ENCODE measurements around the gene SOWAHC. TPM values are rescaled to one million over a fixed set of nuclear protein-coding genes. Genes with fewer than 3 reads are reported as not detected.

SOWAHC gene
- total and polyA plus RNA-seq, 2 of the 13 experiments (the other 11 are each of a cell fraction or from before 2014, with no cell fraction given) = 21.2 to 22.5 TPM

DNA sequence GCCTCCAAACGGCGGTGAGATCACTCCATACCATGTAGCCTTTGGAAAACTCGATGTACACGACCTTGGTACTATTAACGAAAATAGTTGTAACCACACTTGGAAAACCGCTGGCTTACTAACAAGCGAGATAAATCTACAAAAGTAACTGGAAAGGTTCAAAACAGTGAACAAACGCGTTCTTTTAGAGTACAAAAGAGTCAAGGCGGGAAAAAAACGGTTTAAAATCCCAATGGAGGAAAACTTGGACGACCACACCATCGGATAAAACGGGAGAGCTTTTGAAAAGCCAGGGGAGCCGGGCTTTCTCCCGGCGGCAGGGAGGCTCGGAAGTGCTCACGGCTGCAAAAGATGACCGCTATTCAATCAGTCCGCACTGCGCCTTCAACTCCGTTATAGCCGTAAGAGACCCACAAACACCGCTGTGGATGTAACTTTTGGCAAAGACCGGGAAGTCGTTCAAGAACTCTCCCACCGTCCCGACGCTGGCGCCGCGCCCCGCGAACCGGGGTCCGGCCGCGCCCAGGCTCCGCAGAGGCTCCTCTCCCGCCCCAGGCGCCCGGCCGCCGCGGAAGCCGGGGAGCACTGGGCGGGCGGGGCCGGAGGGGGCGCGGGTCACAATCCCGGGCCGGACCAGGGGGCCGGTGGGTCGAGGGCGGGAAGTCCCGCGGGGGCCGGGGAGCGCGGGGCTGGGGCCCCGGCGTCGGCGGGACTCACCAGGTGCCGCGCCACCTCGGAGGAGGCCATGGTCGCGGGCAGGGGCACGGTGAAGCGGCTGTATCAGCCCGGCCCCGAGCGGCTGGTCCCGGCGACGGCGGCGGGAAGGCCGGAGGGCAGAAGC lies 863 bp upstream of the SOWAHC start (continued):
- TF ChIP-seq NFE2L2 (IDR thresholded peaks at IDR 0.05; ENCODE audit: low read length) = no peak
- TF ChIP-seq ARNTL (CRISPR knock-in tag; IDR thresholded peaks at IDR 0.05) = no peak
- TF ChIP-seq ELF4 (CRISPR knock-in tag; IDR thresholded peaks at IDR 0.05; ENCODE audit: borderline replicate concordance) = no peak
- TF ChIP-seq, protein P1, sequence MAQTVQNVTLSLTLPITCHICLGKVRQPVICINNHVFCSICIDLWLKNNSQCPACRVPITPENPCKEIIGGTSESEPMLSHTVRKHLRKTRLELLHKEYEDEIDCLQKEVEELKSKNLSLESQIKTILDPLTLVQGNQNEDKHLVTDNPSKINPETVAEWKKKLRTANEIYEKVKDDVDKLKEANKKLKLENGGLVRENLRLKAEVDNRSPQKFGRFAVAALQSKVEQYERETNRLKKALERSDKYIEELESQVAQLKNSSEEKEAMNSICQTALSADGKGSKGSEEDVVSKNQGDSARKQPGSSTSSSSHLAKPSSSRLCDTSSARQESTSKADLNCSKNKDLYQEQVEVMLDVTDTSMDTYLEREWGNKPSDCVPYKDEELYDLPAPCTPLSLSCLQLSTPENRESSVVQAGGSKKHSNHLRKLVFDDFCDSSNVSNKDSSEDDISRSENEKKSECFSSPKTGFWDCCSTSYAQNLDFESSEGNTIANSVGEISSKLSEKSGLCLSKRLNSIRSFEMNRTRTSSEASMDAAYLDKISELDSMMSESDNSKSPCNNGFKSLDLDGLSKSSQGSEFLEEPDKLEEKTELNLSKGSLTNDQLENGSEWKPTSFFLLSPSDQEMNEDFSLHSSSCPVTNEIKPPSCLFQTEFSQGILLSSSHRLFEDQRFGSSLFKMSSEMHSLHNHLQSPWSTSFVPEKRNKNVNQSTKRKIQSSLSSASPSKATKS (CRISPR knock-in tag; IDR thresholded peaks at IDR 0.05) = no peak
- TF ChIP-seq ZFP1 (CRISPR knock-in tag; IDR thresholded peaks at IDR 0.05) = 0 out of 2 replicates have a peak, but pooled peaks have one; percentile 17
- TF ChIP-seq ZNF724P (CRISPR knock-in tag; IDR thresholded peaks at IDR 0.05; ENCODE audit: borderline replicate concordance) = 0 out of 2 replicates have a peak, but pooled peaks have one; percentile 1
- TF ChIP-seq ZNF44 (CRISPR knock-in tag; IDR thresholded peaks at IDR 0.05) = 0 out of 2 replicates have a peak, but pooled peaks have one; percentile 24
- TF ChIP-seq ISL2 (CRISPR knock-in tag; IDR thresholded peaks at IDR 0.05) = no peak
- TF ChIP-seq, protein P2, sequence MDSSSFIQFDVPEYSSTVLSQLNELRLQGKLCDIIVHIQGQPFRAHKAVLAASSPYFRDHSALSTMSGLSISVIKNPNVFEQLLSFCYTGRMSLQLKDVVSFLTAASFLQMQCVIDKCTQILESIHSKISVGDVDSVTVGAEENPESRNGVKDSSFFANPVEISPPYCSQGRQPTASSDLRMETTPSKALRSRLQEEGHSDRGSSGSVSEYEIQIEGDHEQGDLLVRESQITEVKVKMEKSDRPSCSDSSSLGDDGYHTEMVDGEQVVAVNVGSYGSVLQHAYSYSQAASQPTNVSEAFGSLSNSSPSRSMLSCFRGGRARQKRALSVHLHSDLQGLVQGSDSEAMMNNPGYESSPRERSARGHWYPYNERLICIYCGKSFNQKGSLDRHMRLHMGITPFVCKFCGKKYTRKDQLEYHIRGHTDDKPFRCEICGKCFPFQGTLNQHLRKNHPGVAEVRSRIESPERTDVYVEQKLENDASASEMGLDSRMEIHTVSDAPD (CRISPR knock-in tag; IDR thresholded peaks at IDR 0.05) = 0 out of 2 replicates have a peak, but pooled peaks have one; percentile 33
- TF ChIP-seq, protein P3, sequence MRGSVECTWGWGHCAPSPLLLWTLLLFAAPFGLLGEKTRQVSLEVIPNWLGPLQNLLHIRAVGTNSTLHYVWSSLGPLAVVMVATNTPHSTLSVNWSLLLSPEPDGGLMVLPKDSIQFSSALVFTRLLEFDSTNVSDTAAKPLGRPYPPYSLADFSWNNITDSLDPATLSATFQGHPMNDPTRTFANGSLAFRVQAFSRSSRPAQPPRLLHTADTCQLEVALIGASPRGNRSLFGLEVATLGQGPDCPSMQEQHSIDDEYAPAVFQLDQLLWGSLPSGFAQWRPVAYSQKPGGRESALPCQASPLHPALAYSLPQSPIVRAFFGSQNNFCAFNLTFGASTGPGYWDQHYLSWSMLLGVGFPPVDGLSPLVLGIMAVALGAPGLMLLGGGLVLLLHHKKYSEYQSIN (CRISPR knock-in tag; IDR thresholded peaks at IDR 0.05; ENCODE audit: borderline replicate concordance) = no peak; the same call in 1 of the 2 replicates
- TF ChIP-seq, protein P4, sequence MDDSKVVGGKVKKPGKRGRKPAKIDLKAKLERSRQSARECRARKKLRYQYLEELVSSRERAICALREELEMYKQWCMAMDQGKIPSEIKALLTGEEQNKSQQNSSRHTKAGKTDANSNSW (CRISPR knock-in tag; IDR thresholded peaks at IDR 0.05; ENCODE audit: borderline replicate concordance) = no peak
- peak; percentile 60; the same call in 1 of the 2 replicates for TF ChIP-seq ZNF737 (CRISPR knock-in tag; IDR thresholded peaks at IDR 0.05; ENCODE audit: borderline replicate concordance)
- no peak; the same call in 1 of the 2 replicates for TF ChIP-seq ZNF564 (CRISPR knock-in tag; IDR thresholded peaks at IDR 0.05)
- TF ChIP-seq, protein P5, sequence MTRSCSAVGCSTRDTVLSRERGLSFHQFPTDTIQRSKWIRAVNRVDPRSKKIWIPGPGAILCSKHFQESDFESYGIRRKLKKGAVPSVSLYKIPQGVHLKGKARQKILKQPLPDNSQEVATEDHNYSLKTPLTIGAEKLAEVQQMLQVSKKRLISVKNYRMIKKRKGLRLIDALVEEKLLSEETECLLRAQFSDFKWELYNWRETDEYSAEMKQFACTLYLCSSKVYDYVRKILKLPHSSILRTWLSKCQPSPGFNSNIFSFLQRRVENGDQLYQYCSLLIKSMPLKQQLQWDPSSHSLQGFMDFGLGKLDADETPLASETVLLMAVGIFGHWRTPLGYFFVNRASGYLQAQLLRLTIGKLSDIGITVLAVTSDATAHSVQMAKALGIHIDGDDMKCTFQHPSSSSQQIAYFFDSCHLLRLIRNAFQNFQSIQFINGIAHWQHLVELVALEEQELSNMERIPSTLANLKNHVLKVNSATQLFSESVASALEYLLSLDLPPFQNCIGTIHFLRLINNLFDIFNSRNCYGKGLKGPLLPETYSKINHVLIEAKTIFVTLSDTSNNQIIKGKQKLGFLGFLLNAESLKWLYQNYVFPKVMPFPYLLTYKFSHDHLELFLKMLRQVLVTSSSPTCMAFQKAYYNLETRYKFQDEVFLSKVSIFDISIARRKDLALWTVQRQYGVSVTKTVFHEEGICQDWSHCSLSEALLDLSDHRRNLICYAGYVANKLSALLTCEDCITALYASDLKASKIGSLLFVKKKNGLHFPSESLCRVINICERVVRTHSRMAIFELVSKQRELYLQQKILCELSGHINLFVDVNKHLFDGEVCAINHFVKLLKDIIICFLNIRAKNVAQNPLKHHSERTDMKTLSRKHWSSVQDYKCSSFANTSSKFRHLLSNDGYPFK (CRISPR knock-in tag; IDR thresholded peaks at IDR 0.05; ENCODE audit: borderline replicate concordance) = no peak
- TF ChIP-seq HOXD1 (CRISPR knock-in tag; IDR thresholded peaks at IDR 0.05) = 0 out of 2 replicates have a peak, but pooled peaks have one; percentile 4
- 0 out of 2 replicates have a peak, but pooled peaks have one; percentile 31 for TF ChIP-seq BRD4 (CRISPR knock-in tag; IDR thresholded peaks at IDR 0.05)
- TF ChIP-seq, protein P6, sequence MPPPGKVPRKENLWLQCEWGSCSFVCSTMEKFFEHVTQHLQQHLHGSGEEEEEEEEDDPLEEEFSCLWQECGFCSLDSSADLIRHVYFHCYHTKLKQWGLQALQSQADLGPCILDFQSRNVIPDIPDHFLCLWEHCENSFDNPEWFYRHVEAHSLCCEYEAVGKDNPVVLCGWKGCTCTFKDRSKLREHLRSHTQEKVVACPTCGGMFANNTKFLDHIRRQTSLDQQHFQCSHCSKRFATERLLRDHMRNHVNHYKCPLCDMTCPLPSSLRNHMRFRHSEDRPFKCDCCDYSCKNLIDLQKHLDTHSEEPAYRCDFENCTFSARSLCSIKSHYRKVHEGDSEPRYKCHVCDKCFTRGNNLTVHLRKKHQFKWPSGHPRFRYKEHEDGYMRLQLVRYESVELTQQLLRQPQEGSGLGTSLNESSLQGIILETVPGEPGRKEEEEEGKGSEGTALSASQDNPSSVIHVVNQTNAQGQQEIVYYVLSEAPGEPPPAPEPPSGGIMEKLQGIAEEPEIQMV (CRISPR knock-in tag; IDR thresholded peaks at IDR 0.05; ENCODE audit: low read depth) = 0 out of 2 replicates have a peak, but pooled peaks have one; percentile 0
- 0 out of 2 replicates have a peak, but pooled peaks have one; percentile 25 for TF ChIP-seq NR2C2 (CRISPR knock-in tag; IDR thresholded peaks at IDR 0.05; ENCODE audit: borderline replicate concordance)
